Stimulated activated CD4-positive, alpha-beta T cell treated with anti-CD3 and anti-CD28 coated beads, Interleukin-2, amount 100 ng/mL, for 24 hours (primary cell): ENCODE results near the gene FBXL7.

Source experiments
- DNase-seq, 2 donors: peaks; one replicate each; pipeline ENCODE4 v3.0.0-alpha.2; 2020

Gene FBXL7

DNA sequence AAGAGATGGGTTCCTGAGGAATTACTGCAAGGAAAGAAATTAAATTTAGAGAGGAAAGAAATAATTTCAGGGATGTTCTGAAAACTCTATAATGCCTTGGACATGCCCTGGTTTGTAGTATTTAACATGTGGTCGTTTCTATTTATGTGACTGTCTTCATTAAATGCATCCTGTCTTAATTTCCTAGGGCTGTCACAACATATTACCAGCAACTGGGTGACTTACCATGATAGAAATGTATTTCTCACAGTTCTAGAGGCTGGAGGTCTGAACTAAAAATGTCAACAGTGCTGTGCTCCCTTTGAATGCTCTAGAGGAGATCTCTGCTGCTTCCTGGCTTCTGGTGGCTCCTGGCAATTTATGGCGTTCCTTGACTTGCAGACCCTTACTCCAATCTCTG lies 287.7 kb downstream of the FBXL7 start:
- DNase-seq = no peak

DNA sequence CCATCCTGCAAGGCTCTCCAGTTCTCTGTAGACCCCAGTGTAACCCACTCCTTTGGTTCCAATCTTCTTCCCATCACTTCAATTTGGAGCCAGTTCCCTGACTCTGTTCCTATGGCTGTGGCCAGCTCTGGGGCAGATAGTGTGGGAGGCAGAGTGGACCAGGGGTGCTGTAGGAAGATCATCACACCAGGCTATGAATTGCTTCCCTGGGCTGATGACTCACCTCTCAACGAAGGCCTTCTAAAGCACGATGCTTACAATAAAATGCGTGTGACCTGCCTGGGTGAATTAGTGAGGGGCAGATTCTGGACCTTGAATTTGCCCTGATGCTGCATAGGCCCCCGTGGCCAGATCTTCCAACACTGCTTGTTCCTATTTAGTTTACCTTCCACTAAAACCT lies 289.7 kb downstream of the FBXL7 start:
- DNase-seq = no peak

DNA sequence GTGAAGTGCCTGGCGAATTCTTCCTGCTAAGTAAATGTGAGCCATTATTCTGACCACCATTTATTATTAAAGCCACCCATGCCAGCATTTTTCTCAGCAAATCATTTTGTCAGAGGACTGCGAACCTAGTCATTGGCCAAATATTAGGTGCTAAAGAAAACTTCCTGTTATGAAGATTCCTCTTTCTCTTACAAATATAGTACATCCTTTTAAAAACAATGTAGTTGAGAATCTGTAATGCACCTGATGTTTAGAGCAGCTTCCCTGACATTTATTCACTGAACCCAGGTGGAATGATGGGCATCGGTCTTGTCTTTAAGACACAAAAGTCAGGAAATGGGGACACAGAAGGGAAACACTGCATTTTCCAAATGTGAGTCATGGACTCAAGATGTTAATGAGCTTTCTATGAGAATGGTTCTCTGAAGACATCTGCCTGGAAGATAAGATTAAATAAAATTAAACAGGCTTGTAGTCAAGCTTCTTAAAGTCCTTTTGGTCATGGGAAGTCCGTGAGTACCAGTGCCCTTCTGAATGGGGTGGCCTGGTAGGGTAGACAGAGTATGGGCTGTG lies 290.6 kb downstream of the FBXL7 start:
- DNase-seq = no peak

DNA sequence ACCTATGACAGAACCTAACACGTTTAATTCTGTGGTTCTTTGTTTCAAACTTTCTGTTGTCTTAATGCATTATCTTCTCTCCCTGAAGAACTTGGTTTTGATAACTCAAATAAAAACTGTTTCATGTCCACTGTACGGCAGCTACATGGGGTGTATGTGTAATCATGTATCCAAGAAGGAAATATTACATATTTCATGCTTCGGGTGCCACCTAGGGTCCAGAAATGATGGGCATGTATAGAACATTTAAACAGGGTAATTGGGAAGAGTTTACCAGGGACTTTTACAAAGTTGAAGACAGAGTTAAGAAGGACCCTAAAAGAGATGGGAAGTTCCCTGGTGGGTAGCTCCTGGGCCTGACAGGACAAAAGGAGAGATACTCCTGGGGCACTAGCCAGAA lies 291.3 kb downstream of the FBXL7 start:
- no peak for DNase-seq

DNA sequence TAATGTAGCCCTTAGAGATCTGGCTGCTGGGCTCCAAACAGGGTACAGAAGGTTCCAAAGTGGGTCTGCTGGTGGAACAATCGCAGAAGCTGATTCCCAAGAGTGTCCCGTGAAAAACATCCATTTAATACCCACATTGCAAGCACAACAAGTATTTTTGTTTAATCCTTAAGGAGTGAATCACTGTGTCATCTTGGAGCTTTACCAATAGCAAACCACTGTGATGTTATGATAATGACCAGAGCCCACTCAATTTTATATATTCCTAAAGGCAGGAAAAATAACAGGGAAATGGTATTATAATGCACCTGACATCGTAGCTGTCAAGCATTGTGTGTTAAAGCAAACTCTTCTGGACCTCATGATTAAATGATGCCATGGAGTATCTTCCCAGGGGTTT lies 291.9 kb downstream of the FBXL7 start:
- DNase-seq = no peak

DNA sequence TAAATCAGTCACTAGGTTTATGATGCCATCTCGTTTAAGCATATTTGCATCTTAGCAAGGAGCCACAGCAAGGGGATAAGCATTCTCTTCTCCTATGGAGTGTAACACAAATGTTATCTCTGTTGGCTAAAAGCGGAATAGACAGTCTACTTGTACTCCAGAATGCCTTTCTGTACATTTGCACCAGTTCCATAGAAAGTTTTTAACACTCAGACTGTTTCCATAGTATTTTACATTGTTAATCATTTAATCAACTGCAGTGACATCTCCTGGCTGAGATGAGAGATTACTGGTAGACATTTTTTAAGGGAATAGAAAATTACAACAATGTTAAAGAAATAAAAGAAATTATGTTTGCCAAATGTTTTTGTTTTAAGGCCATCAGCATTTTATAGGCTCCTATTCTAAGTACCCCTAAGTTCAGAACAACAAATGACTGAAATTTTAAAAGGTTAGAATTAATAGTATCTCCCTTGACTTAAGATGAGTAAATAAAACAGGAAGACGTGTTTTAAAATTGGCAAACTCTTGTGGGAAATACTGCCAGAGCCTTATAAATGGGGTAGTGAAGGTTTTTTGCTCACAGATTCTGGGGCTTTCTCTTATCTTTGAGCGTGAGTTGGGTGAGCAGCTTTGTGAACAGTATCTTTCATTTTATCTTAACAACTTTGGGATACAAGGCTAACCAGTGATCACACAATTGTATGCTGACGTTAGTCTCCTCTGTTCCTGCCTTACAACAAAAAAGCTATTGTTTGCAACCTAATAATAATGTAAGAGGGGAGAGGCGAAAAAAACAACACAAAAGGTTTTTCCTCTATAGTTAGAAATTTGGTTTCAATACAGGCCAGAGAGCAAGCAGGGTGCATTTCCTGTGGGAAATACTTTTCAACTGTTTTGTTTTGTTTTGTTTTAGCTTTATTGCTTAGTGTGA lies 294.3 kb downstream of the FBXL7 start:
- DNase-seq = no peak

DNA sequence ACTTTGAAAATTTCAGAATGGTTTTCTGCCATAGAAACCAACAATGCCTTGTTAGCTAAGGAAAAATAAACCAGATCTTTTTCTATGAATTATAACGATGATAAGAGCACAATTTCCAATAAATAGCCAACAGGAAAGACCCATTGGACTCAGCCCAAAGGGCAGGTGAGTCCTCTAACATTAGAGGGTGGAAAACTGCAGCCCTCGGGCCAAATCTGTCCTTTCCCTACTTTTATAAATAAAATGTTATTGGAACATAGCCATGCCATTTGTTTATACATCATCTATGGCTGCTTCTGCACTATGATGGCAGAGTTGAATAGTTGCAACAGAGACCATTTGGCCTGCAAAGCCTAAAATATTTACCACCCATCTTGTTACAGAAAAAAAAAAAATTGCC lies 296.1 kb downstream of the FBXL7 start:
- no peak for DNase-seq

DNA sequence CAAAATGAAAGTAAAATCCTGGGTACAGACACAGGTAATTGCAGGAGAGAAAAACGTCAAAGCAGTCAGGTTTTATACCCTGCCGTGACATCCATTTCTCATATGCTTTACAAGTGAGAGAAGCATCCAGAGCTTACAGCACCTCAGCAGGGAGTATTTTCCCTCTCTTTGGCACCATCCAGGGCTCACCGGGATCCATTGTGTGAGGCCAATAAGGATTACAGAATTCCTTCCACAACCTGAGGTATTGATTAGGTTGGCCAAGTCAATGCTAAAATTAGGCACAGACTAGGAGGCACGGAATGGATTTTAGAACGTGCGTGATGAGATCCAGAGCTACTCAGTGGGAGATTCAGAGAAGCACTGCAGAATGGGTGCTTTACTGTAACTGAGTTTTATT lies 296.6 kb downstream of the FBXL7 start:
- no peak for DNase-seq

DNA sequence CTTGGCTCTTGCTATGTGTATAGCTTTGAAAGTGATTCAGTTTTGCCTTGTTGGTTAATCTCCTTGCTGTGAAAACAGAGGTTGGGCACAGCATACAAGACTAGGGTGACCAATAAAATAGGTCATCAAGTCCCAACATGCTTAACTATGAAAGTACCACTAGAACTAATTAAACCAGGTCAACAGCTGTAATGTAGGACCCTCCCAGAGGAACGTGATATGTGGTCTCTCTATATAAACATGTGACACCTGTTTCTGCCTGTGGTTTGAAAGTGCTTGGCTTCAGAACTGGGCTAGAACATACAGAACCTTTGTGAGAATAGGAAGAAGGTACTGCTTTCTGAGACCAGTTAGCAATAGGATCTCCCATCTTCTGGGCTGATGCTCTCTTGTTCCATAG lies 297.1 kb downstream of the FBXL7 start:
- DNase-seq = no peak

DNA sequence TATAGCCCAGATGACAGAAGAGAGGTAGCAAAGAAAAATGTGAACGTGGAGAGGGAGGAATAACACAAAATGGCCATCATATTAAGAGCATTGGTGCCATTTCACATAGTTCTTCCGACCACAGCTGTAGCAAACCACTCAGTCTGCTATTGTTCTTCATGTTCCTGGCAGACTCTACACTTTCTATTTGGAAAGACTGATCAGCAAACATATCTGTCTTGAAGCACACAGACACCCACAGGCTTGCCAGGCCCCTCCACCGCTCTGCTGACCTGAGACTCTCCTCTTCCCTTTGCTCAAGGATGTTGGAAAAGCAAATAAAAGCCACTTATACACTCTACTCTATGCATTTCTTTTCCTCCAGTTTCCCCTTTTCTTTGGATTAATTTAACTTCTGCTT lies 298.0 kb downstream of the FBXL7 start:
- DNase-seq = no peak

DNA sequence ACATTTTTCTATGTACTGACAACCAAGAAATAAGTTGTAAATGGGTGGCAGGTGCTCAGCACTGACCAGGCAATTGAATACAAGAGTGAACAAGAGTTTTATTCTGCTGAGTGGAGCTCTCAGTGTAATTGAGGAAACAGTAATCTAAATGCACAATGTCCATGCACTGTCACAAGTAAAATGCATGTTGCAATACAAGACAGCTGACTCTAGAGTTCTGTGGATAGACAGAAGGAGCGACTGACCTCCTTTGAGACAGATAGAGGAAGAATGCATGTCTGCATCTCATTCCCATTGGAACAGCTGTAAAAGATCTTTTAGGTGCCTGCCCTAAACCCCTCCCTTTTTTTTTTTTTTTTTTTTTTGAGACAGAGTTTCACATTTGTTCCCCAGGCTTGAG lies 299.0 kb downstream of the FBXL7 start:
- no peak for DNase-seq

DNA sequence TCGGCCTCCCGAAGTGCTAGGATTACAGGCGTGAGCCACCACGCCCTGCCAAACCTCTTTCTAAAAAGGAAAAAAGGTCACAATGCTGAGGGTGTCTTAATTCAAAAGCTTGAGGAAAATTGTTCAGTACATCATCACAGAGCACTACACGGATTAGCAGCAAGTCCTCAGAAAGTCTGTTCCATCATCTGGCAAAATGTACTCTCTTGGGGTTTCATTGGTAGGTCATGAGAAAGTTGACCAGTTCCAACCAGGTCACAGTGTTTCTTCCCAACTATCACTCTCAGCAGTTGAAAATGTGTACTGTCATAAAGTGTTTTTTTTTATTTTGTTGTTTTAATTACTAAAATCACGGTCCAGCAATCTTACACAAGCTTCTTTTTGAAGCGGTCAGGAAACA lies 299.6 kb downstream of the FBXL7 start:
- DNase-seq = no peak

DNA sequence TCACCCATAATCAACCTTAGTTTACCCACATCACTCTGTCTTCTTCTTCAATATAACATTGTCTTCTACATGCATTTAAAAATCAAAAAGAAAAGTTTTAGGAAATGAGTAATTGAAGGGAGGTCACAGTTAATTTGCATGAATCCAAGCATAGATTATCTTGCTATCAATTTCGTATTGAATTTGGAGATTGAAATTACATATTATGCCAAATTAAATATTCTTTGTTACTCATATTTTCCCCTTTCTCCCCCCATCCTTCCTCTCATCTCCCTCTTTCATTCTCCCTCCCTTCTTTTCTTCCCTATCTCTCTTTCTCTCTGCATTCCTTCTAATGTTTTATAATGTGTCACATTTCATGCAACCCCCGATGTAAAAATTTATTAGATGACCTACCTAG lies 303.3 kb downstream of the FBXL7 start:
- no peak for DNase-seq

DNA sequence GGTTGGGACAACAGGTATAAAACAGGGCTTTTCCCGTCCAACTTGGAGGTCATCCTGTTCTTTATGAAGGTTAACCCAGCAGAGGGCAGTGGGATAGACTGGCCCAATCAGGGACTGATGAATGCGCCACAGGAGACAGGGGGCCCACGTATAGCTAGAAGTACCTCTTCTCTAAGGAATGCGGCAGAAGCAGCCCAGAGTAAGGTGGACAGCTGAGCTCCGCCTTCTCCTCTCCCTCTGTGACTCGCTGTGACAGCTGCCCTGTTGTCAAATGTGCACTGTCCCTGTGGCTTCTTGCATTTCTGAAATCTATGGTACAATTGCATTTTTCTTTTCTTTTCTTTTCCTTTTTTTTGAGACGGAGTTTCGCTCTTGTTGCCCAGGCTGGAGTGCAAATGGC lies 306.6 kb downstream of the FBXL7 start:
- DNase-seq = no peak

DNA sequence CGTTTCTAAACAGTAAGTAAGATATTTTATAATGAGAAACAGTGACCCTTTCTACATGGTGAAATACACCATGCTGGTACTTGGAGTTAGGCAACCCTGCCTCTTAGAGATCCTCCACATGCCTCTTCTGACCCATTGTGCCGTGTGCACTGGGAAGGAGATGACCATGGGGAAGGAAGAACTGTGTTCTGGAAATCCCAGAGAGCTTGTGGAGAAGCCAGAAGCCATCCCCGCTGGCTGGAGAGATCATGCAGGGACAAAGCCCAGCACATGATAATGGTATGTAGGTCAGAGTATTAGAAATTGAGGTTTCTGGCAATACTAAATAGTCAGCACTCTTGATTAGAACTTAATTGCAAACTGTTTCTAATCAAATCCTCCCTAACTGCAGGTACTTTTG lies 307.3 kb downstream of the FBXL7 start:
- no peak for DNase-seq

DNA sequence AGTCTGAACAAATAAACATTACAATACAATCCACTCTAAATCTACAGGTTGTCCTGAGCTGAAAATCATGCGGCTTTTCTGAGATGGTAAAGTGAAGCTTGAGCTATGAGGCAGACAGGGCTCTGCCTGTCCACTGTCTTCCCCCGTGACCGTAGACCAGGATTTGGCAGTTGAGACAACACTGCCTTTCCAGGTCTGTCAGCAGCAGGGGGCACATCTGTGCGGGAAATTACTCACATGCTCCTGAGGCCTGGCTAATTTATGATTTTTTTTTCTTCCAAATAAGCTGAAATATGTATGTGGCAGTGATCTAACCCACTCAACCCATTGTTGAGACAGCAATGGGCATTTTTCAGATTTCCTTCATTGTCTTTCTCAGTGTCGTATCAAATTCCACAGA lies 307.9 kb downstream of the FBXL7 start:
- no peak for DNase-seq

DNA sequence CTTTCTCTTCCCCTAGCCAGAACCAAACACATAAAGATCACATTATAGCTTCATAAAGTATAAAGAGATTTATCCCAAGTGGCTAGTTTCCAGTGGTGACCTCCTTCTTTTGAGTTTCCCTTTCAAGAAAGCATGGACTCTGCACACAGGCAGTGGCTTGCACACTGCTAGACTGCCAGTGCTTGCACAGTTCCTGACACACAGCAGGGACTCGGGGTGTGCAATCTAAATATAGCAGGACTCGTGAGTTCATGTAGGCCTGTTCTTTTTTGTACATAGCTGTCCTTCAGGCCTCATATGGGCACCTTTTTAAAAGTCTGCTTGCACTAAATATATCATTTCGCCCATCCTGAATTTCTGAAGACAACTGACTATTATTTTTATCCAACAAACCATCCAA lies 308.6 kb downstream of the FBXL7 start:
- no peak for DNase-seq

DNA sequence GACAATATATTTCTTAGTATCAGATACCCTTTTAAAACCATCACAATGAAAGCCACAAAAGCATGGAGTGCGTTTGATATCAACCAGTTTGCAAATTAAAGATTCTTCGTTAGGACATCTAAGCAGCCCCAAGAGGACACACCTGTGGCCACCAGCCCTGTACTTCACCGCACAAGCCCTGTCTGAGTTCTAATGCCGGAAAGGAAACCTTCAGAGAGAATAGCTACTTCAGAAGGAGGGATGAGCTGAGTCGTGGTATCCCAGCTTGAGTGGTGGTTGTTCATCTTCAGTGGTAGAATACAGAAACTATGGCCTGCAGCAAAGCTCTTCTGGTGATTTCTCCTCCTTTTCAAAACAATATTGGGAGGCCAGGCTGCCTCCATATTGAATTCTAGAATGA lies 319.6 kb downstream of the FBXL7 start:
- DNase-seq = no peak

DNA sequence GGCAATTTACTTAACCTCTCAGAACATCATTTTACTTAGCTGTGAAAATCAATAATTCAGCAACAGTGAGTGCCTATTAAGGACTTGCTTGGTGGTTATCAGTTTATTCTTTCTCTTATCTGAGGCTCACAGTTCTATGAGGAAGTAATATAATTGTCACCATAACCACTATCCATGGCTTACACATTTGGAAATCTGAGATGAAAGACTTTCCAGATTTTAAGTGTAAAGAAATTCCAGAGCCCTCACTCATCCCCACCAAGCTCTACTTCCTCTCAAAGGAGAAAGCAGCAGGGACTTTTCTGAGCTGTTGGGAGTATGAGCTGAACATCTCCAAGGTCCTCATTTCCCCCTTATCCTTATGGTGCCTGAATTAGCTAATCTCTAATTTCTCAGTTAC lies 321.5 kb downstream of the FBXL7 start:
- DNase-seq = no peak

DNA sequence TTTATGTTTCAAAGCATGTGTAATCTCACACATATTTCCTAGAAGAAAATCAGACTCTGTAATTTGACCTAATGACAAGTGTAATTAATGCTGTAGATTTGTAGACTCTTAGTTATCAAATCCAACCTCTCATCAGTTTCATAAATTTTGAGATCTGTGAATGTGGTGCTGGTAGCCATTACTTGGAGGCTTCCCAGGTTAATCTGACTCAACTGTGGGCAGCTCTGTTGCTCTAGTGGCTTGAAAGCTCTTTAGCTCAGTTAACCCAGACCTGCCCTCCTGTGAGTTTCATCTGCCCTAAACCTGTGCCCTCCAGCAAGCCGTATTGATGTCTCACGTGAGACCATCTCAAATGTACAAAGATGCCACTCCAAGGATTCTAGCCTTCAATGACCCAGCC lies 323.4 kb downstream of the FBXL7 start:
- DNase-seq = no peak

DNA sequence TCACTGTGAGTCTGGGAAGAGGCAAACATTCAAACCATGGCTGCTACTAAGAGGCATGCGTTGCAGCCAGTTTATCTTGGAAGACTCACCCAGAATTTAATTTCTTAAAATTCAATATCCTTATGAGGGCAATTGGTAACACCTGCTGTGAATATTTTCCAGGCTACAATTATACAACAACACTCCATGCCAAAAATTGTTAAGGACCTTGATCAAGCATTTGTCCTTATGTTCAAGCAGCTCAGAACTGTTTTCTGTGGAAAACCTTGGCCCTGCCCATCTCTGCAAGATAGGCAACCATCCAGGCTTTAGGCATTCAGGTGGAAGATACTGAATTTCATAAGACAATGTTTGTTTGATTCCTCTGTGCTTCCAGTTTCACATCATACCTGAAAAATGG lies 327.8 kb downstream of the FBXL7 start:
- no peak for DNase-seq

DNA sequence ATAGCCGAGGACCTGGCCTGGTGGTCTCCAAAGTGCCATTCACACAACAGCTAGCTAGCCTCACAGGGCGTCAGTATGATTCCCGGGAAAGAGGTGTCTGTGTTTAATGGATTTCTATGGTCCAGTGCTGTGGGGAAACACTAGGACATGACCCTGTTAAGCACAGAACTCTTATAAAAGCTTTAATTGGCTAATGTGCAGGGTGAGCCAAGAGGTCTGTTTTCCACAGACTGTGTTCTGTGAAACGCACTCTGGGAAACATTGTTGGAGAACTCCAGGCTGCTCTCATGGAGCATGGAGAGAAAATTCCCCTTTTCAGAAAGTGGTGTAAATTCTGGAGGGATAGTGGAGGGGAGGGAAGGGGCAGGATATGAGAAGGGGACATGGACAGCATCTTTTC lies 331.4 kb downstream of the FBXL7 start:
- no peak for DNase-seq

DNA sequence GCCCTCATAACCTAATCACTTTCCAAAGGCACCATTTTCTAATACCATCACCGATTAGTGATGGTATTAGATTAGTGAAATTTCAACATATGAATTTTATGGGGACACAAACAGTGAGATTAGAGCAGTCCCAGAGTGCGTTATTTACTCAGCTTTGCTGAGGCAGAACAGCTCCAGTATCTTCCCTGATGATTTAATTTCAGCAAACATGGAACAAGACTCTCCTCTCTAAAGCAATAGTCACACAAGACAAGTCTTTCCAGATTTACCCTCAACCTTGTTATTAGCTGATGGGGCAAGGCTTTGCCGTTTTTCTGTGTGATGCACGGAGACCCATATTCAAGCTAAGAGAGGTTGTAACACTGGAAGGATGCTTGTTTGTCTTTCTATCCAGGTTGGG lies 333.4 kb downstream of the FBXL7 start:
- DNase-seq = no peak

DNA sequence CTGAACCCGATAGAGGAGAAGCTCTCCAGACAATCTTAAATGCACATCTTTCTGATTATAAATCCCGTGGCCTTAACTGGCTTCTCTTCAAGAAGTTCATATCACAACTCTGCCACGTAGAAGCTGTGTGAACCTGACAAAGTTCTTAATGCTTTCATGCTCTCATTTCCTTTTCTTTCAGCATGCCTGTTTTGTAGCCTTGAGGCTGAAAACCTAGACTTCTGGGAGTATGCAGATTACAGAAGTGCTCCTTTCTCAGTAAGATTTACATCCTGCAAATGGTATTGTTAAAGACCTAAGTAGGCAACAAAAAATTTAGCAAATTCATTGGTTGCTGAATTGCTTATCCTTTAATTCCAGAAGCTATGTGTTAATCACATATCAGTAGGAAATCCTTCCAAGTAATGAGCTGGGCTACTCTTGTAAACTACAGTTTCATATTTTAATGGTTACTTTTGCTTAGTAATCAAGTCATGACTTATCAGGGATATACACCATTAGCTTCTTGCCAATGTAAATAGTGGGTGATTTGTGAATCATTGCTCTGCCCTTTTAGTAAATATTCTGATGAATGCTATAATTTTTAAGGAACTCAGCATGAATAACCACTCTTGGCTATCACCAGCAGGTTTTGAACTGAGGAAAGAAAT lies 334.7 kb downstream of the FBXL7 start:
- DNase-seq = no peak
